Fibroblast of skin of right biceps (primary cell): ENCODE results near the gene CAMK4.
A peak's percentile ranks its signal among the peaks of the same experiment; 100 is the strongest.
"Not testable (repeated sequence)": the region's sequence is repeated elsewhere in the genome, so short reads cannot be mapped to it uniquely, and the experiment has no call there.

Experiments
- DNase-seq: peaks from one replicate; pipeline ENCODE4 v3.0.0-alpha.2; 2013

CAMK4 gene

GRCh38 chr5:111386832-111387162 lies 162.6 kb downstream of the CAMK4 start:
- no peak for DNase-seq

GRCh38 chr5:111387361-111387760 lies 163.2 kb downstream of the CAMK4 start:
- no peak for DNase-seq

- DNase-seq = peak; percentile 80
Measured at GRCh38 chr5:111389390-111390082, 165.4 kb downstream of the CAMK4 start.

- DNase-seq = no peak
Measured at GRCh38 chr5:111392181-111392580, 168.0 kb downstream of the CAMK4 start.

GRCh38 chr5:111394586-111394985 lies 170.4 kb downstream of the CAMK4 start:
- DNase-seq = peak; percentile 77

- DNase-seq = no peak
Measured at GRCh38 chr5:111398013-111398412, 173.8 kb downstream of the CAMK4 start.

GRCh38 chr5:111399113-111399512 lies 174.9 kb downstream of the CAMK4 start:
- DNase-seq = no peak

GRCh38 chr5:111401906-111402305 lies 177.7 kb downstream of the CAMK4 start:
- DNase-seq = no peak

- DNase-seq = no peak
Measured at GRCh38 chr5:111404270-111404769, 180.1 kb downstream of the CAMK4 start.

GRCh38 chr5:111407562-111407961 lies 183.4 kb downstream of the CAMK4 start:
- no peak for DNase-seq

- DNase-seq = no peak
Measured at GRCh38 chr5:111408817-111409216, 184.6 kb downstream of the CAMK4 start.

GRCh38 chr5:111409266-111409665 lies 185.1 kb downstream of the CAMK4 start:
- not testable (repeated sequence) for DNase-seq

GRCh38 chr5:111410067-111410466 lies 185.9 kb downstream of the CAMK4 start:
- DNase-seq = not testable (repeated sequence)

GRCh38 chr5:111411301-111411700 lies 187.1 kb downstream of the CAMK4 start:
- peak; percentile 13 for DNase-seq

- no peak for DNase-seq
Measured at GRCh38 chr5:111412593-111412992, 188.4 kb downstream of the CAMK4 start.

- no peak for DNase-seq
Measured at GRCh38 chr5:111415053-111415452, 190.9 kb downstream of the CAMK4 start.

GRCh38 chr5:111422245-111422644 lies 198.1 kb downstream of the CAMK4 start:
- no peak for DNase-seq

- DNase-seq = no peak
Measured at GRCh38 chr5:111422747-111423720, 198.8 kb downstream of the CAMK4 start.

GRCh38 chr5:111425205-111425604 lies 201.0 kb downstream of the CAMK4 start:
- no peak for DNase-seq

- no peak for DNase-seq
Measured at GRCh38 chr5:111427762-111428161, 203.6 kb downstream of the CAMK4 start.

- DNase-seq = peak; percentile 52
Measured at GRCh38 chr5:111432883-111433536, 208.8 kb downstream of the CAMK4 start.

- DNase-seq = no peak
Measured at GRCh38 chr5:111434800-111435199, 210.6 kb downstream of the CAMK4 start.

GRCh38 chr5:111439473-111440075 lies 215.4 kb downstream of the CAMK4 start:
- DNase-seq = peak; percentile 80
